ENCODE measurements around the gene CPT1A. TPM values are rescaled to one million over a fixed set of nuclear protein-coding genes. Genes with fewer than 3 reads are reported as not detected.

CPT1A gene
- polyA plus RNA-seq, 1 experiment: 29.8 TPM

- H3K4me3 ChIP-seq (ENCODE audit: low read depth, low read length): no peak overlapping the region
- no peak for DNase-seq (ENCODE audit: low read depth)
- no peaks in the 10 kb centered on the region for H3K36me3 ChIP-seq (ENCODE audit: control insufficient read depth, insufficient read depth, low read length)
- ChIA-PET CTCF (interaction anchor here (0.6 to 1.6 kb wide), 4 partner anchors 39 to 805 kb away, joined by 3 to 5 read pairs (median 4); no protein-coding TSS in a partner anchor), POLR2A (interaction anchor here (0.6 kb wide), 1 partner anchor 822 kb away, joined by 9 read pairs; no protein-coding TSS in a partner anchor)
- H3K27me3 ChIP-seq (ENCODE audit: control insufficient read depth, insufficient read depth, low read length): no peaks in the 10 kb centered on the region
- TF ChIP-seq CTCF (IDR thresholded peaks at IDR 0.05; ENCODE audit: insufficient read depth, low read depth, low read length): no peak
Observed at GRCh38 chr11:68837583-68838571, 3.8 kb downstream of the CPT1A start.

- Histone ChIP-seq H3K27me3 (ENCODE audit: control insufficient read depth, insufficient read depth, low read length) (no peaks in the 10 kb centered on the region), H3K4me3 (ENCODE audit: low read depth, low read length) (no peak overlapping the region), H3K36me3 (ENCODE audit: control insufficient read depth, insufficient read depth, low read length) (no peaks in the 10 kb centered on the region)
- POLR2A ChIA-PET: no interaction called here
- no peak for TF ChIP-seq CTCF (IDR thresholded peaks at IDR 0.05; ENCODE audit: insufficient read depth, low read depth, low read length)
- CTCF ChIA-PET: no interaction called here
- no peak for DNase-seq (ENCODE audit: low read depth)
Observed at GRCh38 chr11:68835749-68836148, 6.0 kb downstream of the CPT1A start.

GRCh38 chr11:68835328-68835727 is 6.4 kb downstream of the CPT1A start:
- no peak for TF ChIP-seq CTCF (IDR thresholded peaks at IDR 0.05; ENCODE audit: insufficient read depth, low read depth, low read length)
- ChIA-PET POLR2A (no interaction called here), CTCF (no interaction called here)
- H3K36me3 ChIP-seq (ENCODE audit: control insufficient read depth, insufficient read depth, low read length): peaks cover under 1% of the 10 kb centered on the region
- H3K4me3 ChIP-seq (ENCODE audit: low read depth, low read length): no peak overlapping the region
- H3K27me3 ChIP-seq (ENCODE audit: control insufficient read depth, insufficient read depth, low read length): no peaks in the 10 kb centered on the region
- no peak for DNase-seq (ENCODE audit: low read depth)

GRCh38 chr11:68832476-68833181 is 9.1 kb downstream of the CPT1A start:
- no peak for DNase-seq (ENCODE audit: low read depth)
- Histone ChIP-seq H3K27me3 (ENCODE audit: control insufficient read depth, insufficient read depth, low read length) (no peaks in the 10 kb centered on the region), H3K4me3 (ENCODE audit: low read depth, low read length) (no peak overlapping the region), H3K36me3 (ENCODE audit: control insufficient read depth, insufficient read depth, low read length) (peaks cover 8% of the 10 kb centered on the region)
- ChIA-PET CTCF (interaction anchor here (1.9 kb wide), 1 partner anchor 57 kb away, joined by 8 read pairs; no protein-coding TSS in a partner anchor), POLR2A (no interaction called here)
- TF ChIP-seq CTCF (IDR thresholded peaks at IDR 0.05; ENCODE audit: insufficient read depth, low read depth, low read length): no peak

- ChIA-PET POLR2A (no interaction called here), CTCF (no interaction called here)
- Histone ChIP-seq H3K27me3 (ENCODE audit: control insufficient read depth, insufficient read depth, low read length) (no peaks in the 10 kb centered on the region), H3K4me3 (ENCODE audit: low read depth, low read length) (no peak overlapping the region), H3K36me3 (ENCODE audit: control insufficient read depth, insufficient read depth, low read length) (peaks cover 8% of the 10 kb centered on the region)
- no peak for DNase-seq (ENCODE audit: low read depth)
- no peak for TF ChIP-seq CTCF (IDR thresholded peaks at IDR 0.05; ENCODE audit: insufficient read depth, low read depth, low read length)
Observed at GRCh38 chr11:68831124-68831523, 10.6 kb downstream of the CPT1A start.
